GM20000 (cell line): ENCODE results near the gene OSGEP.

Source experiments
- DNase-seq: peaks from one replicate; pipeline ENCODE4 v3.0.0; 2012; ENCODE audit warnings: low spot score
- CTCF ChIP-seq: IDR thresholded peaks from 2 replicates; pipeline ENCODE4 v1.5.1; 2012; ENCODE audit warnings: mild to moderate bottlenecking, control low read depth; ENCODE audit errors: extremely low read depth, missing control alignments

The OSGEP gene

DNA sequence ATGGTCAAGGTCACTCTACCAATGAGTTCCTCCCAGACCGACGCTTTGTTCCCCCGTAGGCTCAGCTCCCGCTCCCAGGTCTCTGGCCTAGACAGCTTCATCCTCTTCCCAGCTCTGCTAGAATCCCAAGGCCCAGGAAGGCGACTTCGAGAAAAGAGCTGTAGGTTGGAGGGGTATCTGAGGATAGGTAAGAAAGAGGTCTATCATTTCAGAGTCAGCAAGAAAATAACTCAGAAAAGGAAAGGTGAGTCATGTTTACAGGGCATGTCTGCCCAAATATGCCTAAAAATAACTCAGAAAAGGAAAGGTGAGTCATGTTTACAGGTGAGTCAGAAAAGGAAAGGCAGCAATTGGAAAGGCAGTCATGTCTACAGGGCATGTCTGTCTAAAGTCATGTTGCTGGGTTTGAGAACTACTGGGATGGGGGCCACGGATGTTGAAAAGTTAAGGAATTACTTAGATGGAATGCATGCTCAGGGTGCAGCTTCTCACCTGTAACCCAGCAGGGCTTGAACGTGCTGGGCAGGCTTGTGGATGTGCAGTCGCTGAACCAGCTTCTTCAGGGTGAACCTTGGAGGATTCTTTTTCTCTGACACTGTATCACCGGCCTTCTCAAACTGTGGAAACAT is 53.5 kb downstream of the OSGEP start:
- TF ChIP-seq CTCF: no peak

DNA sequence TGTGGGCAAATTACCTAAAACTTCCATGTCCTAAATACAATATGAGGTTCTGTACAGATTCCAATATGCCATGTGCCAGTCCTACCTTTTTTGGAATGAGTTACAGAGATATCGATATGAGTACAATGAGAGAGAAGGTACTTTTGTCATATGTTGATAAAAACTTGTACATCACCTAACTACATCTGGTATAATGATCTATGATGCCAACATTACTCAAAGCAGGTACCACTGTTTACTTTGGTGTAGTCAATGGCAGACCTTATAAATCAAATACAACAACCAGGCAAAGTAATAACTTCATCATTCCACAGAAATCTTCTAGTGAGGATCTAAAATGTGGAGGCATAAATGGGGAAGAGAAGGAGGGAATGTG is 54.0 kb downstream of the OSGEP start:
- no peak for TF ChIP-seq CTCF
- DNase-seq: no peak

More for the DNA sequence above, 53.5 kb downstream of the OSGEP start:
- DNase-seq: no peak

DNA sequence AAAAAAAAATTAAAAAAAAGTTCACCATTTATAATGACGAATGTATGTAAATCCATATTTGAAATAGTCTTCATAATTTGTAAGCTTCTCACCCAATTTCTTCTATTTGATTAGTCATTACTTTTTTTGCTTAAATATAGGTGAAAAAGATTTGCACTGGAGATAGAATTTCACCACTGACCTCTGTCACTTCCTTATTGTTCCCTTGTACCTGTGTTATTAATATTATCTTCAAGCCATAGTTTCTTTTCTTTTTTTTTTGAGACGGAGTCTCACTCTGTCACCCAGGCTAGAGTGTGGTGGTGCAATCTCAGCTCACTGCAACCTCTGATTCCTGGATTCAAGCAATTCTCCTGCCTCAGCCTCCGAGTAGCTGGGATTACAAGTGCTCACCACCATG is 57.1 kb downstream of the OSGEP start:
- no peak for DNase-seq
- no peak for TF ChIP-seq CTCF
